Measurements from ENCODE around the gene RAD9A.

- TF ChIP-seq CTCF (IDR thresholded peaks at IDR 0.05; ENCODE audit: insufficient read depth, low read depth, low read length) (no peak), EZH2 (IDR thresholded peaks at IDR 0.05; ENCODE audit: insufficient read depth, low read length) (no peak)
Measured at GRCh38 chr11:67381244-67381972, 10.4 kb upstream of the RAD9A start.

All from astrocyte (in vitro differentiated cells and primary cell).